Activated CD8-positive, alpha-beta memory T cell treated with anti-CD3 and anti-CD28 coated beads, Interleukin-2, amount 50 U/mL, for 1 hour (primary cell): ENCODE measurements around the gene RIMBP2.

Experiments
- DNase-seq: peaks from one replicate; pipeline ENCODE4 v3.0.0-alpha.2; 2020; ENCODE audit errors: extremely low read depth

Gene RIMBP2

GRCh38 chr12:130463818-130464670, 252.1 kb downstream of the RIMBP2 start:
- no peak for DNase-seq

DNA sequence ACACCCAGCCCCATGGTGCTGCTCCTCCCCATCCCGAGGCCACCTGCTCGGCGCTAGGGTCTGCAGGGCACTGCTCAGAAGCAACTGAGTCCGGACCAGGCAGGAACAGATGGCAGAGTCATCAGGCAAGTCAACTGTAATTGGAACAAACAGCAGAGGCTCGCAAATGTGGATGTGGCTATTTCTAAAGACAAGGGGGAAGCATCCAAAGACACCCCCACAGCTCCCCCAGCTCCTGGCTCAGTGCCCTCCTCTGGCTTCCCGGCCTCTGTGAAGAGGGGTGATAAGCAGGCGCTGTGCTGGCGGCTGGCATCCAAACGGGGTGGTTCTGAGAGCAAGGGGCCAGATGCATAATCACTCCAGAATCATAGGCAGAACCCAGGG, 252.8 kb downstream of the RIMBP2 start:
- DNase-seq, result no peak

GRCh38 chr12:130462558-130463274, 253.4 kb downstream of the RIMBP2 start:
- no peak for DNase-seq

GRCh38 chr12:130461839-130462557, 254.1 kb downstream of the RIMBP2 start:
- DNase-seq, result no peak

DNA sequence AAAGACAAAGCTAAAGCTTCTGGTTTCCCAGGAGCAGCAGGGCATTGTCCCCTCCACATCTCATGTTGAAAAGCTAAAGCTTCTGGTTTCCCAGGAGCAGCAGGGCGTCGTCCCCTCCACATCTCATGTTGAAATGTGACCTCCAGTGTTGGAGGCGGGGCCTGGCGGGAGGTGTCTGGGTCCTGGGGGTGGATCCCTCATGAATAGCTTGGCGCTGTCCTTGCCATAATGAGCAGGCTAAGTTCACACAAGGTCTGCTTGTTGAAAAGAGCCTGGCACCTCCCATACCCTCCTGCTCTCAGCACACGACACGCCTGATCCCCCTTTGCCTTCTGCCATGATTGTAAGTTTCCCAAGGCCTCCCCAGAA, 254.7 kb downstream of the RIMBP2 start:
- no peak for DNase-seq

GRCh38 chr12:130460611-130461446, 255.3 kb downstream of the RIMBP2 start:
- no peak for DNase-seq

- DNase-seq, result no peak
These were observed 256.2 kb downstream of the RIMBP2 start for GRCh38 chr12:130459916-130460315.

DNA sequence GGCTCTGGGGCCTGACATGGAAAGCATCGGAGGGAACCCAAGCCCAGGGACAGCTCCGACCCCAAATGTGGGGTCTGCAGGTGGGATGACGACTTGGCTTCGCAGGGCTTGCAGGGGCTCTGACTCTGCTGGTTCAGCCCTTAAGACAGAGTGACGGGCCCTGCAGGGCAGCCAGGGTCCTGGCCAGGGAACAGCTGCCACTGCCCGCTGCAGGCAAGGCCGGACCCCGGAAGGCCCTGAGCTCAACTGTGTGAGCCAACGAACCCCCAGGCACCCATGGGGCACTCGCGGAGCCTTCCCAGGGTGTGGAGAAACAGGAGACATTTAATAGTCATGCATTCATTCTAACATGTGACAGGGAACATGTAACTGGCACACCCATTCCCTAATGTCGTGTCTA, 257.8 kb downstream of the RIMBP2 start:
- DNase-seq, result no peak

- no peak for DNase-seq
These were observed 258.9 kb downstream of the RIMBP2 start for GRCh38 chr12:130457215-130457614.

DNA sequence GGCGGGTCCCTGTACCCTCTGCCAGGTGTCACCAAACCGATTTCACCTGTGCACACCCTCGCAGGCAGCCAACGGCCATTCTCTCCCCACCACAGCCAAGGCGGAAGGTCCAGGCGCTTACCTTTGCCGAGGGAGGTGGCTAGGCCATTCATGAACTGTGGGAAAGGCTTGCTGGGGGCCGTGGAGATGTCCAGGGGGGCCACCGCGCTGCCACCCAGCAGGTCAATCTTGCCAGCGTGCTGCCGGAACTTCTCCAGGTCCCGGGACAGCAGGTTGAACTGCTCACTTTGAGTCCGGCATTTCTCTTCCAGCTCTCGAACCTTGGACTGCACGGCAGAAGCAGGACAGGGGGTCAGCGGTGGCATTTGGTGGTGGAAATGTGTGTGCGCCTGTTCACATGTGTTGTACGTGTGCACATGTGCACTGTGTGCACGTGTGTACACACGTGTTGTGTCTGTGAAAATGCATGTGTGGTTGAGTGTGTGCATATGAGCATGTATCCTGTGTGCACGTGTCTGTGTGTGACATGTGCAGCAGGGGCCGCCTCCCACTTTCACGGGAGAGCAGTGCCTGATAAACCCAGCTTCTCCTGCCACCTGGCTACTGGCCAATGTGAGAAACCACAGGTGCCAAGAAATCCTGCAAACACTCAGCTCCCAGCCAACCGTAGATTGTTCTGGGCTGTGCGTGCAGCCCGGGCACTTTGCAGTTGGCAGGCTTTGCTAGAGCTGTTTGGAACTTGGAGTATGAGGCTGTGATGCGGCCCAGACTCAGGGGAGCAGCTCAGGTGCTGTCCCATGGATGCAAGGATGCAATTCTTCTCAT, 259.5 kb downstream of the RIMBP2 start:
- DNase-seq, result no peak

DNA sequence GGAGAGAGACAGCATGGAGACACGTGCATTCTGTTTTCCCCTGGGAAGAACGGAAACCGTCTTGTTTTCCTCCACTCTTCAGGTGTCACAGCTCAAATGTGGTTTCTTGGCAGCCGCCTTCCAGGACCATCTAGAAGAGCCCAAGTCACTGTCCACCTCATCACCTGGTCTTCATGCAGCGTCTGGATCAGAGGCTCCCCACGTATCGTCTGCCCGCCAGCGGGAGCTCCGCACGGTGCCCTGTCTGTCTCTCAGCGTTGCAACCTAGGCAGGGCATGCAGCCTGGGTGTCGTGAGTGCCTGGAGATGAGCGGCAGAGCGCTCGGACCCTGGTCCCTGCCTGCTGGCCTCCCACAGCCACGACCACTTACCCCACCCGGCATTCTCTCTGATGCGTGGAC, 260.9 kb downstream of the RIMBP2 start:
- DNase-seq, result no peak

GRCh38 chr12:130454296-130454695, 261.8 kb downstream of the RIMBP2 start:
- DNase-seq, result no peak

DNA sequence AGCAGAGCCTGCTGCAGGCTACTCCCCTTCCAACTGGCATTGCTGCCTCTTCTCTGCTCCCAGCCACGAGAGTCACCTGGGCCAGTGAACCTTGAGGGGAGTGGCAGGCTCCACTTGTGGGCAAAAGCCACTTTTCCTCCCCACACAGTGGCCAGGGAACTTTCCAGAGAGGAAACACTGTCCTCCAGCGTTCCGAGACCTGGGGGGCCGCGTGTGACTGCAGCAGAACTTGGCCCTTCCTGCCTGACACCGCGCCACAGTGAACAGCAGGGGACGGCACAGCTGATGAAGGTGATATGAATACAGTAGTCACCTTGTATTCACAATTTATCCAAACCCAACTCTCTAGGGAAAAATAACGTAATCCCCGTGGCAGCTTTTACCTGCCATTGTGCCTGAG, 263.6 kb downstream of the RIMBP2 start:
- no peak for DNase-seq

- no peak for DNase-seq
These were observed 264.8 kb downstream of the RIMBP2 start for GRCh38 chr12:130451001-130451930.

DNA sequence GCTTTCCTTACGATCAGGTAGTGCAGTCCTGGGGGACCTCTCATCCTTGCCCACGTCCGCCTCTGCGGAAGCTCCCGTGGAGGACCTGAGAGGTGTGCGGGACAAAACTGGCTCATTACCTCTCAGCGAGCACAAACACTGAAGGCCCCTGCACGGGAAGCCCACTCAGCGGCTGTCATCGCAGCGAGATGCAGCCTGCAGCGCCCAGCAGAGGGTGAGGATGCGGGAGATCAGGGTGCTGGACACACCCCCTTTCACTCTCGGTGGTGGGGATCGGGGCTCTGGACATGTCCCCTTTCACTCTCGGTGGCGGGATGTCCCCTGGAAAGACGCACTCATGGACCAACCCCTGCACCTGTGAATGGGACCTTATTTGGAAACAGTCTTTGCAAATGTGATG, 266.8 kb downstream of the RIMBP2 start:
- DNase-seq, result no peak

DNA sequence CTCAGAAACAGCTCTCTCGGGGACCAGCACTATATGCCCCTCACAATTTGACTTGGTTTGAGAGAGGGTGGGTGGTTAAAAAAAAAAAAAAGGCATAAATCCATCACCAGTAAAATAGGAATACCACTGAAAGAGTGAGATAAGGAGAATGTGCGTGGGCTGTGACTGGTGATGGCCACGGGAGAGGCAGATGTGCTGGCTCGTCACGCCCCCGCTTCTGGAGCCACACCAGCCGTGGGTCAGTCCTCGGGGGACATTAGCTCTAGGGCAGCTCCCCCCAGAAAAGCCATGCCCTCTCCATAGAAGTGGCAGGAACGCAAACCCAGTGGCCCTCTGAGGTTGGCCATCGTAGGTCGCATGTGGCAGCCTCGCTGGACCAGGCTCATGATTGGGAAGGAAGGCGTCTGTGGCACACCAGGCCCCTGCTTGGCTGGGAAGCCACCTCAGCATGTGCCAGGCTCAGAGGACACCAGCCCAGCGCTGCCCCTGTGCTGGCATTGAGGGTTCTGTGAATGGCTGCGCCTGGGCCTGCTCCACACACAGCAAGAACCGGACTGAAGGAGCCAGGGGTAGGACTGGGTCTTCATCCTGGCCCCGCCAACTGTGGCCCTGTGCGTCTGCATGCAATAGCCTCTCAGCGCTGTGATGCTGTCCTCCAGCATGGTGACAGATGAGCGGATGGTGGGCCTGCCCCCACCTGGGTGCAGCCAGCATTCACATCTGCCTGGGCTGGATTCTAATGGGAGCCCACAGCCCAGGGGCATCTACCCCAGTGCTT, 267.9 kb downstream of the RIMBP2 start:
- no peak for DNase-seq

DNA sequence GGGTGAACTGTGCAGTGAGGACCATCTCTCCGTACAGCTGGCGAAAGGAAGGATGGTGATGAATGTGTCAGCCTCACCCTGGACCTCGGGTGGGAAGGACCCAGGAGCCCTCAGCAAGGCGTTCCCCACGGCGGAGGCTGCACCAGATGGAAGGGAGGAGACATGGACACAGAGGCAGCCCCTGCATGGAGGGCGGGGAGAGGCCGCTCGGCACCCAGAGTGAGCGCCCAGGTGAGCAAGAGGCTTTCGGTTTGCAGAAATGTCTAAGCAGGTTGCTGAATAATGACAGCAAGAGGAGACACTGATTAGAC, 268.5 kb downstream of the RIMBP2 start:
- DNase-seq, result no peak

GRCh38 chr12:130446846-130447654, 269.0 kb downstream of the RIMBP2 start:
- no peak for DNase-seq
